ES-I3 (cell line): Measurements from ENCODE around the gene NKX2-4.
"Not testable (repeated sequence)": the region's sequence is repeated elsewhere in the genome, so short reads cannot be mapped to it uniquely, and the experiment has no call there.

Experiments used
- H3K36me3 ChIP-seq: 2 replicates; pipeline ENCODE4 v1.6.1; 2013; ENCODE audit warnings: mild to moderate bottlenecking, low read length, control low read depth, moderate library complexity; ENCODE audit not compliant: insufficient read depth
- H3K4me1 ChIP-seq: 2 replicates; pipeline ENCODE4 v1.6.1; 2013; ENCODE audit warnings: mild to moderate bottlenecking, control low read depth, low read length; ENCODE audit not compliant: insufficient read depth
- H3K9ac ChIP-seq: 2 replicates; pipeline ENCODE4 v1.6.1; 2013; ENCODE audit warnings: low read depth, mild to moderate bottlenecking, low read length, moderate library complexity
- H3K9me3 ChIP-seq: 2 replicates; pipeline ENCODE4 v1.6.1; 2013; ENCODE audit warnings: mild to moderate bottlenecking, low read length, moderate library complexity; ENCODE audit not compliant: control insufficient read depth, insufficient read depth

NKX2-4 gene

GRCh38 chr20:21397341-21398108, at the start of gene NKX2-4:
TSS of gene NKX2-4 (minus strand) at chr20:21397526. CDS start at chr20:21397399, 127 bp downstream.
- H3K9me3 ChIP-seq = no peaks in the 10 kb centered on the region
- no peaks in the 10 kb centered on the region for H3K4me1 ChIP-seq
- H3K9ac ChIP-seq = peak within 1 kb of the TSS; percentile 47; the same call in 1 of the 2 replicates
- no peaks in the 10 kb centered on the region for H3K36me3 ChIP-seq

DNA sequence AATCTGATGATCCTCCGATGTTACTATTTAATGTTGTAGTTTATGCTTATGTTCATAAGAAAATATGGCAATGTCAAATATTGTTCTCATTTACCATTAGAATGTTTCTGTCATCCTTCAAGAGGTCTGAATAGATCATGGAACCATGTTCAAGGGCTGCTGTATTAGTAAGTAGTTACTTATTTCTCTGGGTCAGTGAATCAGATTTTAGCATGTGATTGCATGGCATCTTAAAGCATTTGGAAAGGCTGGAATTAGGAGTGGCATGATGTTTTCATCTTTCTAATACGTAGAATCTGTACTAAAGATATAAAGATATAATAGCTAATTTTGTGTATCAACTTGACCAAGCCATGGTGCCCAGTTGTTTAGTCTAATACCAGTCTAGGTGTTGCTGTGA, 40.5 kb upstream of the NKX2-4 start:
- Histone ChIP-seq H3K4me1 (no peaks in the 10 kb centered on the region; the same call in 1 of the 2 replicates), H3K36me3 (no peaks in the 10 kb centered on the region), H3K9me3 (no peaks in the 10 kb centered on the region; the same call in 1 of the 2 replicates), H3K9ac (no peak overlapping the region)

GRCh38 chr20:21437248-21437647, 39.9 kb upstream of the NKX2-4 start:
- no peaks in the 10 kb centered on the region for H3K9me3 ChIP-seq
- H3K9ac ChIP-seq = no peak overlapping the region
- no peaks in the 10 kb centered on the region; the same call in 1 of the 2 replicates for H3K4me1 ChIP-seq
- no peaks in the 10 kb centered on the region for H3K36me3 ChIP-seq

- H3K9me3 ChIP-seq = no peaks in the 10 kb centered on the region
- H3K9ac ChIP-seq = no peak overlapping the region
- no peaks in the 10 kb centered on the region; the same call in 1 of the 2 replicates for H3K4me1 ChIP-seq
- H3K36me3 ChIP-seq = no peaks in the 10 kb centered on the region
Observed at GRCh38 chr20:21436205-21436604, 38.9 kb upstream of the NKX2-4 start.

- Histone ChIP-seq H3K9ac (no peak overlapping the region), H3K4me1 (no peaks in the 10 kb centered on the region; the same call in 1 of the 2 replicates), H3K36me3 (no peaks in the 10 kb centered on the region), H3K9me3 (no peaks in the 10 kb centered on the region)
Observed at GRCh38 chr20:21435576-21435975, 38.2 kb upstream of the NKX2-4 start.

GRCh38 chr20:21433329-21433890, 36.1 kb upstream of the NKX2-4 start:
- no peaks in the 10 kb centered on the region for H3K9me3 ChIP-seq
- no peaks in the 10 kb centered on the region; the same call in 1 of the 2 replicates for H3K4me1 ChIP-seq
- no peaks in the 10 kb centered on the region for H3K36me3 ChIP-seq
- no peak overlapping the region for H3K9ac ChIP-seq

DNA sequence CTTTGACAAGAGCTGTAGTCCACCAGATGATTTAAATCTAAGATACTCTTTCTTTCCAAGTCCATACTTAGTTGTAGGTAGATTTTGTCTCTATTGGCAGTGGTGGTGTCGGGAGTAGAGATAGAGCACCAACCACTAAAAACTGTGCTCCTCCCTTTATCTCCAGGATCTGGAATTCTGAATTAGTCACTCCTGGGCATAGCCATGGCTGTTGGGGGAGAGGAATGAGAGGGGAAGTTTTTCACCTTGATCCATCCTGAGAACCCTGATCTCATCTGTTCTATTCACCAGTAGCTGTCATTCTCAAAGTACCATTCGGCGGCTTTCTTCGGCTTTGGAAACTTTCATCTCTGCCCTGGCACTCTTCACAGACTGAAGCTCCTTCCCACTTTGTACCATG, 35.6 kb upstream of the NKX2-4 start:
- Histone ChIP-seq H3K4me1 (no peaks in the 10 kb centered on the region; the same call in 1 of the 2 replicates), H3K9ac (no peak overlapping the region), H3K9me3 (no peaks in the 10 kb centered on the region), H3K36me3 (no peaks in the 10 kb centered on the region)

DNA sequence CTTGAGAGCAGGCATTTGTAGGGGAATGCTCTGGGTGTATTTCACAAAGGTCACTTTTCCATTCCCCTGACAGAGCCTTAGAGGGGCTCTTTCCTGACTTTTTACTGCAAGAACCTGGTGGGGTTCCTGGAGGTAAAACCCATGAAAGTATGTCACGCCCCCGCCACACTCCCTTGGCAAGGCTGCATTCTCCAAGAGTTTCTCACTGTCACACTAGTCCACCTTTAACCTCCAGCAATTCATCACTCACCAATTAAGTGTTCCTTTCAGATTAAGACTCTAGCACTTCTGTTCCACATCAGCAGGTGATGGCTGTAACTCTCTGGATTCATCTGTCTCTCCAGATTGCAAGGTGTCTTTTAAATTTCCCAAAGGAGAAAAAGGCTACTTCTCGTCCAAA, 32.7 kb upstream of the NKX2-4 start:
- Histone ChIP-seq H3K9me3 (peaks cover under 1% of the 10 kb centered on the region; the same call in 1 of the 2 replicates), H3K9ac (no peak overlapping the region), H3K36me3 (no peaks in the 10 kb centered on the region), H3K4me1 (no peaks in the 10 kb centered on the region)

GRCh38 chr20:21424846-21425245, 27.5 kb upstream of the NKX2-4 start:
- Histone ChIP-seq H3K4me1 (no peaks in the 10 kb centered on the region), H3K9ac (no peak overlapping the region), H3K36me3 (no peaks in the 10 kb centered on the region), H3K9me3 (peaks cover 3% of the 10 kb centered on the region; the same call in 1 of the 2 replicates)

- H3K9me3 ChIP-seq, H3K4me1 ChIP-seq: not testable (repeated sequence)
Observed at GRCh38 chr20:21423712-21424111, 26.4 kb upstream of the NKX2-4 start.

DNA sequence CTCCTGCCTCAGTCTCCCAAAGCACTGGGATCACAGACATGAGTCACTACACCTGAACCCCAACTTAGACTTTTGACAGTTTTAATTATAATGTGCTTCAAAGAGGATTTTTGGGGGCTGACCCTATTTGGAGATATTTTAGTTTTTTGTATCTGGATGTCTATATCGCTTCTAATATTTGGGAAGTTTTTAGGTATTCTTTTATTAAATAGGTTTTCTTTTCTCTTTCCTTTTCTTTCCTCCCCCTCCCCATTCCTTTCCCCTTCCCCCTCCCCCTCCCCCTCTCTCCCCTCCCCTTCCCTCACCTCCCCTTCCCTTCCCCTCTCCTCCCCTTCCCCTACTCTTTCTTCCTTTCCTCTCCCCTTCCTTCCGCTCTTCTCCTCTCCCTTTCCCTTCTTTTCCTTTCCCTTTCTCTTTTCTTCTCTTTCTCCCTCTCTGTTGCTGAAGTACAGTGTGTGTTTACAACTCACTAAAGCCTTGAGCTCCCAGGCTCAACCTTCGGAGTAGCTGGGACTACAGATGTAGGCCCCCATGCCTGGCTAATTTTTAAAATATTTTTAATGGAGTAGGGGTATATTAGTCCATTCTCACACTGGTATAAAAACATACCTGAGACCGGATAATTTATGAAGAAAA, 24.4 kb upstream of the NKX2-4 start:
- Histone ChIP-seq H3K9ac (no peak overlapping the region), H3K4me1 (no peaks in the 10 kb centered on the region), H3K9me3 (peaks cover 3% of the 10 kb centered on the region; the same call in 1 of the 2 replicates), H3K36me3 (no peaks in the 10 kb centered on the region)

More at GRCh38 chr20:21423712-21424111, 26.4 kb upstream of the NKX2-4 start:
- H3K36me3 ChIP-seq, H3K9ac ChIP-seq: not testable (repeated sequence)

GRCh38 chr20:21419147-21419546, 21.8 kb upstream of the NKX2-4 start:
- H3K36me3 ChIP-seq, H3K4me1 ChIP-seq, H3K9ac ChIP-seq, H3K9me3 ChIP-seq: not testable (repeated sequence)

GRCh38 chr20:21413996-21414395, 16.7 kb upstream of the NKX2-4 start:
- not testable (repeated sequence) for H3K9me3 ChIP-seq, H3K4me1 ChIP-seq, H3K36me3 ChIP-seq, H3K9ac ChIP-seq

DNA sequence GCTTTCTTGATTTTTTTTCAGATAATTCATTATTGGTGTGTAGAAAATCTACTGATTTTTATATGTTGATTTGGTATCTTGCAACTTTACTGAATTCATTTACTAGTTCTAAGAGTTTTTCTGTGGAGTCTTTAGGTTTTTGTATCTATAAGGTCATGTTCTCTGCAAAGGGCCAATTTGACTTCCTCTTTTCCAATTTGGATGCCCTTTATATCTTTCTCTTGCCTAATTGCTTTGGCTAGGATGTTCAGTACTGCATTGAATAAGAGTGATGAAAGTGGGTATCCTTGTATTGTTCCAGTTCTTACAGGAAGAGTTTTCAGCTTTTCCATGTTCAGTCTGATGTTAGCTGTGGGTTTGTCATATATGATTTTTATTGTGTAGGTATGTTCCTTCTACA, 14.4 kb upstream of the NKX2-4 start:
- no peak overlapping the region for H3K9ac ChIP-seq
- H3K4me1 ChIP-seq = no peaks in the 10 kb centered on the region
- no peaks in the 10 kb centered on the region for H3K9me3 ChIP-seq
- no peaks in the 10 kb centered on the region for H3K36me3 ChIP-seq
